ENCODE measurements around the gene ERC2.

Gene ERC2

GRCh38 chr3:55906896-55907295 lies 561.4 kb downstream of the ERC2 start:
- no peak for DNase-seq

DNA sequence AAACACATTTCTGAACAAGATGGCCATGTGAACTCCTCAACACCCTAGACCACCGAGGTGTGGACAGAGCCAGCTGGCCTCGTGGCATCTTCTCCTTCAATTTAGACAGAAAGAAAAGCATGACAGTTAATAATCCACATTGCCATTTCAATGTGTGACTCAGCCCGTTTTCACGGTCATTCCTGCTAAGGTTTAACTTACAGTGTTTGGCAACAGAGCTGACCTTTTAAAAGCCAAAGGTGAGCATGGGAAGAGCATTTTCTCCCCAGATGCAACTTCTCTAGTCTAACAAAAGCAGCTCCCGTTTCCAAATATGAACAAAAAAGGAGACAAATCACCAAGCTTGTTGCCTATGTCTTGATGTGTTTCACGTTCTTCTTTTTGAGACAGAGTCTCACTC lies 563.6 kb downstream of the ERC2 start:
- DNase-seq = no peak

- no peak for DNase-seq
Observed at GRCh38 chr3:55903680-55904079, 564.6 kb downstream of the ERC2 start.

DNA sequence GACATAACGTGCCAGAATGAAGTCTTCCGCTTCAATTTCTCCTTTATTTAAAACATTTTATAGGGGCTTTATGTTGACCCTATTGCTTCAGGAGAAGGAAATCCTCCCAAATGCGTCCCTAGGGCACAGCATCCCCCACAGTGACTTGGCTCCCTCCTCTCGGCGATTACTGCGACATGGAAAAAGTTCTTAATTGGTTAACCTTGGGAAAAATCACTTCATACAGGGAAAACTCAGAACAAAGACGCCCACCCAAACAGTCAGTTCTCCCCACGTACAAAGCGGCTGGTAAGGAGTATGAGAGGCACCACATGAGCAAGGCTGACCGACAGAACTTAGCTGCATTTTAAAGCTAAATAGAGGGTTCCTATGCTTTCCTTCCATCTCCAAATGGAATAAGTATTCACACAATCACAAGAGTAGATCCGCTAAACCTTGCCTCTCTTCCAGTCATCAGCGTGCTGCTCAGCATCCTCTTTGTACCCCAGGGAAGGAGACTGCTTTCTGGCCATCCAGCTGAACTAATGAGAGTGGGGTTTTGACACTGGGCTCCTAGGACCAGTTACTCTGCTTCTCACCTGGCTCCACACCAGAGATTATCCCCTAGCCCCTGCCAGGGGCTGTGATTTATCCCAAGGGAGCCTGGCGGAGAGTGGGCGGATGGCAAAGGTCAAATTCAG lies 565.9 kb downstream of the ERC2 start:
- no peak for DNase-seq

DNA sequence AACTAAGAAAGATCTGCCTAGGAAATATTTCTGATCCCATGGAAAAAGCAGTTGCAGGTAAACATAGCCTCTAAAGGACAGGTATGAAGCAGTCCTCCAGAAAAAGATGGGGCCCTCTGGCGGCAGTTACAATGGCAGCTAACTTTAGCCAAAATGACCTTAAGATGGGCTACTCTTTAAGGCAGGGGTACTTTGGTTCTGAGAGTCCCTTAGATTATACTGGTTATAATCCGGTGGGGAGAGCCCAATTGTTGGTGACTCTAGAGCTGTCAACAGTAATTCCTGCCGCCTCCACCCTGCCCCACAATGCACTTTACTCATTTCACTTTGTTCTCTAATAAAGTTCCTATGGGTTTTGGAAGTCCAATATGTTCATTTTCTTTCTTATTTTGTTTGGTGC lies 568.4 kb downstream of the ERC2 start:
- DNase-seq = no peak

GRCh38 chr3:55897573-55898224 lies 570.6 kb downstream of the ERC2 start:
- no peak for DNase-seq

GRCh38 chr3:55895897-55896566 lies 572.2 kb downstream of the ERC2 start:
- no peak for DNase-seq

DNA sequence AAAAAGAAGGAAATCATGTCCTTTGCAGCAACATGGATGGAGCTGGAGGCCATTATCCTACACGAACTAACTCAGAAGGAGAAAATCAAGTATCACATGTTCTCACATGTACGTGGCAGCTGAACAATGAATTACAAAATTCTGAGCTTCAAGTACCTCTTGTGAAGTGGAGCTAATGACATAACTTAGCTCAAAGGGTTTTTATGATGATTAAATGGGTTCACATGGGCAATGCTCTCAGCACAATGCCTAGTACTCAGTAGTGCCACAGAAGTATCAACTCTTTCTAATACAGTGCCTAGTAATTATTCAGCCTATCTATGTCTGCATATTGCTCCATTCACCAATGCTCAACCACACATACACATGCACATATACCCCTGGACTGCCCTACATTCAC lies 573.7 kb downstream of the ERC2 start:
- DNase-seq = no peak

- no peak for DNase-seq
Observed at GRCh38 chr3:55893045-55893664, 575.1 kb downstream of the ERC2 start.

GRCh38 chr3:55891106-55891505 lies 577.2 kb downstream of the ERC2 start:
- no peak for DNase-seq

DNA sequence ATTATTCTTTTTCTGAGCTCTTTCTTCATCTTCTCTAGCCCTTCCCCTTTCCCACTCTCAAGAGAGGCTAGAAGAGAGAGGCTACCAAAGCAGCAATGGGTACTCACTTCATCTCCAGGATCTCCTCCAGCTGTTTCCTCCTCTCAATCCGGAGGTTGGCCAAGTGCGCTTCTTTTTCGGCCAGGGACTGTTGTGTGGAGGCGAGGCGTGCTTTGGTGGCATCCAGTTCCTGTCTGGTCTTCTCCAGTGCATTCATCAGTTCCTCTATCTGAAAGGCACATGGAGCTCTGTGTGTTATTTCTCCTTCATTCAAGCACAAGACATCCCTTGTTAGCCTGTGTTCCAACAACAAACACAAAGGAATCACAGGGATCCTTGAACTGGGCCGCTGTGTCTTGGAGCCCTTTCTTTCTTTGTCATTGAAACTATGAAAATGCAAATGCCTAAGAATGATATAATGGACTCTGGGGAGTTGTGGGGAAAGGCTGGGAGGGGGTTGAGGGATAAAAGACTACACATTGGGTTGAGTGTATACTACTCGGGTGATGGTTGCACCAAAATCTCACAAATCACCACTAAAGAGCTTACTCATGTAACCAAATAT lies 579.9 kb downstream of the ERC2 start:
- no peak for DNase-seq

GRCh38 chr3:55885721-55886120 lies 582.5 kb downstream of the ERC2 start:
- no peak for DNase-seq

- DNase-seq = no peak
Observed at GRCh38 chr3:55884491-55885285, 583.6 kb downstream of the ERC2 start.

DNA sequence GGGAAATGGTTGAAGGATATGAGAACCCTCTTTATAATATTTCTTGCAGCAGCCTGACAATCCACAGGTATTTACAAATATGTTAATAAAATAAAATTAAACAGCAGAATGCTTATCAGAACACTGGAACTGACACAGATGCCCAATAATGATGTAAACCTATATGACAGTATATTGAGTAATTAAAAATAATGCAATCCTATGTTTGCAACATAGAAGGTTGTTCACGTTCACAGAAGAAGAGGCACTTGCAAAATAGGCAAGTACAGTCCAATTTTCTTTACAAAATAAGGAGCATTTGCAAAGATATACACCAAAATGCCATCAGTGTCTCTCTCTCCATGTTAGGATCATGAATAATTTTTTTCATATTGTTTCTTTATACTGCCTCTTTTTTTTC lies 584.2 kb downstream of the ERC2 start:
- DNase-seq = no peak

DNA sequence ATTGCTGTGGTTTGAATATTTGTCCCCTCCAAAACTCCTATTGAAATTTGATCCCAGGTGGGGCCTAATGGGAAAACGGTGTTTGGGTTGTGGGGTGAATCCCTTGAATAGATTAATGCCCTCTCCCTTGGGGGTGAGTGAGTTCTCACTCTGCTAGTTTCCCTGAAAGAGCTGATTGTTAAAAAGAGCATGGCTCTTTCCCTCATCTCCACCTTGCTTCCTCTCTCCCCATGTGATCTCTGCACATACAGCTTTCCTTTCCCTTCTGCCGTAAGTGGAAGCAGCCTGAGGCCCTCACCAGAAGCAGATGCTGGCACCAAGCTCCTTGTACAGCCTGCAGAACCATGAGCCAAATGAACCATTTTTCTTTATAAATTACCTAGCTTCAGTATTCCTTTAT lies 586.3 kb downstream of the ERC2 start:
- DNase-seq = no peak

- DNase-seq = no peak
Observed at GRCh38 chr3:55880357-55880756, 587.9 kb downstream of the ERC2 start.

- DNase-seq = no peak
Observed at GRCh38 chr3:55879901-55880331, 588.4 kb downstream of the ERC2 start.

DNA sequence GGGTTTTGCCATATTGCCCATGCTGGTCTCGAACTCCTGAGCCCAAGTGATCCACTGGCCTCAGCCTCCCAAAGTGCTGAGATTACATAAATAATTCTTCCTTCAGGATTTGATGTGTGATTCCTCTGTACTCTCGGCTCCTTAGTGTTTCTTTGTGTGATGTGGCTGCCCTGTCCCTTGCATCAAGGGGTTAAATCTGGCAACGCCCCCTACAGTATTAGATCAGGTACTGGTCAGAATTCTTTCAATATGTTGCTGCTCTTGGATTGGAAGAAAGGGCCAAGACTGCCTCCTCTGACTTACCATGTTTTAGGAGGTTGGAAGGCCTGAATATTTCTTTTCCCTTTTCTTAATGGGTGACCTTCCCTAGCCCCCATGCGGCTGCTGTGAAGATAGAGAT lies 590.6 kb downstream of the ERC2 start:
- DNase-seq = no peak

DNA sequence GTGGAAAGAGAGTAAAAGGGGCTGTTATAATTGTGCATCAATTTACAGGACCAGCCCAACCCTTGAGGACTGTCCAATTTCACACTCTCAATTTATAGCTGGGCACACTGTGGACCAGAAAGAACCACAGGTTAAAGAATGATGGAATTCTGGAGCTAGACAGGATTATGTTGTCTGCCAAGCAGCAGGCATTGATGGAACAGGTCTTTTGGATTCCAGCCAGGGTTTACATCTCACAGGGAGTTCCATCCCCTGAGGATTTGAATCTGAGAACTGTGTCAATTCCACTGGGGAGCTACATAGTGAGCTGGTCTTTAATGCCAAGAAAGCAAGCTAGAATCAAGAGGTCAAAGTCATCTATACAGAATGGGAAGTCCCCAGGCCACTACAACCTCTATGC lies 591.7 kb downstream of the ERC2 start:
- no peak for DNase-seq

- DNase-seq = no peak
Observed at GRCh38 chr3:55875113-55875512, 593.2 kb downstream of the ERC2 start.

- DNase-seq = no peak
Observed at GRCh38 chr3:55873523-55874254, 594.6 kb downstream of the ERC2 start.

DNA sequence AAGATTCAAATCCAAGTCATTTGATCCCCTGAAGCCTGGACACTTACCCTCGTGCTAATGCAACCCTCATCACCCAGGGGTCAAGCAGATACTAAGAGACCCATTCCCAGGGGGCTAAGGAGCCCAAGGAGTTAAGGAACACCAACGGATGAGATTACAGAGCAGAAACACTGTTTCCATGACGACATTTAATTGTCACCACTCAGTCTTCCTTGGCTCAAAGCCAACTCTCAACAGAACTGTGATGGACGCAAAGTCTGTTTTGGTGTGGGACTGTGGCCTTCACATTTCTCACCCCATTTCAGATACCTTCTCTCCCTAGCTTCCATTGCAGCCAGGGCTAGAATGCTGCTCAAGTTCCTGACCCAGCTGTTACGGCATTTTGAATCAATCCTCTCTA lies 597.7 kb downstream of the ERC2 start:
- no peak for DNase-seq

All from activated naive CD4-positive, alpha-beta T cell treated with Interleukin-2 at 50 U/mL for 16 hours (primary cell).